Neuron (in vitro differentiated cells): ENCODE measurements around the gene CUX1.

Source experiments
- H2AFZ ChIP-seq: one replicate; pipeline ENCODE4 v1.6.1; 2013; ENCODE audit warnings: low read depth, mild to moderate bottlenecking, inconsistent platforms, low read length, moderate library complexity
- H3K27me3 ChIP-seq: one replicate; pipeline ENCODE4 v1.6.1; 2013; ENCODE audit warnings: low read length; ENCODE audit not compliant: insufficient read depth
- H3K36me3 ChIP-seq: one replicate; pipeline ENCODE4 v1.6.1; 2013; ENCODE audit warnings: low read length; ENCODE audit not compliant: insufficient read depth
- H3K4me1 ChIP-seq: one replicate; pipeline ENCODE4 v1.6.1; 2013; ENCODE audit warnings: low read length; ENCODE audit not compliant: insufficient read depth
- H3K4me3 ChIP-seq: 2 replicates; pipeline ENCODE4 v1.5.1; 2013; ENCODE audit warnings: mild to moderate bottlenecking, low read length, moderate library complexity
- H3K9me3 ChIP-seq: one replicate; pipeline ENCODE4 v1.6.1; 2013; ENCODE audit warnings: low read length

CUX1 gene

GRCh38 chr7:102093599-102094315, 276.3 kb downstream of the CUX1 start:
- Histone ChIP-seq H3K4me3 (no peak overlapping the region), H3K27me3 (no peaks in the 10 kb centered on the region), H3K9me3 (peaks cover 5% of the 10 kb centered on the region), H3K36me3 (no peaks in the 10 kb centered on the region), H3K4me1 (peaks cover 30% of the 10 kb centered on the region), H2AFZ (no peak overlapping the region)

GRCh38 chr7:102094316-102094650, 276.9 kb downstream of the CUX1 start:
- Histone ChIP-seq H2AFZ (no peak overlapping the region), H3K27me3 (no peaks in the 10 kb centered on the region), H3K4me1 (peaks cover 30% of the 10 kb centered on the region), H3K36me3 (no peaks in the 10 kb centered on the region), H3K9me3 (peaks cover 5% of the 10 kb centered on the region), H3K4me3 (no peak overlapping the region)

GRCh38 chr7:102095321-102096011, 278.0 kb downstream of the CUX1 start:
- H3K27me3 ChIP-seq = no peaks in the 10 kb centered on the region
- peaks cover 5% of the 10 kb centered on the region for H3K9me3 ChIP-seq
- H3K4me3 ChIP-seq = no peak overlapping the region
- peaks cover 30% of the 10 kb centered on the region for H3K4me1 ChIP-seq
- H3K36me3 ChIP-seq = no peaks in the 10 kb centered on the region
- no peak overlapping the region for H2AFZ ChIP-seq

- peaks cover 4% of the 10 kb centered on the region for H3K36me3 ChIP-seq
These were observed 278.5 kb downstream of the CUX1 start for GRCh38 chr7:102096012-102096332.

GRCh38 chr7:102096706-102097427, 279.4 kb downstream of the CUX1 start:
- Histone ChIP-seq H3K4me3 (no peak overlapping the region), H3K36me3 (peaks cover 5% of the 10 kb centered on the region), H3K27me3 (no peaks in the 10 kb centered on the region), H3K4me1 (peaks cover 30% of the 10 kb centered on the region), H2AFZ (no peak overlapping the region), H3K9me3 (peaks cover 3% of the 10 kb centered on the region)

More at GRCh38 chr7:102096012-102096332, 278.5 kb downstream of the CUX1 start:
- H3K9me3 ChIP-seq = peaks cover 3% of the 10 kb centered on the region
- H2AFZ ChIP-seq = no peak overlapping the region
- peaks cover 30% of the 10 kb centered on the region for H3K4me1 ChIP-seq
- no peak overlapping the region for H3K4me3 ChIP-seq
- no peaks in the 10 kb centered on the region for H3K27me3 ChIP-seq

- peaks cover 7% of the 10 kb centered on the region for H3K36me3 ChIP-seq
- H3K4me3 ChIP-seq = no peak overlapping the region
- H3K9me3 ChIP-seq = no peaks in the 10 kb centered on the region
- peaks cover 30% of the 10 kb centered on the region for H3K4me1 ChIP-seq
- no peak overlapping the region for H2AFZ ChIP-seq
- no peaks in the 10 kb centered on the region for H3K27me3 ChIP-seq
These were observed 280.3 kb downstream of the CUX1 start for GRCh38 chr7:102097601-102098161.

- H3K9me3 ChIP-seq = no peaks in the 10 kb centered on the region
- H3K27me3 ChIP-seq = no peaks in the 10 kb centered on the region
- no peak overlapping the region for H2AFZ ChIP-seq
- H3K4me3 ChIP-seq = no peak overlapping the region
- H3K4me1 ChIP-seq = peaks cover 25% of the 10 kb centered on the region
- H3K36me3 ChIP-seq = peaks cover 17% of the 10 kb centered on the region
These were observed 281.6 kb downstream of the CUX1 start for GRCh38 chr7:102098986-102099385.

GRCh38 chr7:102099474-102099873, 282.0 kb downstream of the CUX1 start:
- peaks cover 22% of the 10 kb centered on the region for H3K36me3 ChIP-seq
- no peaks in the 10 kb centered on the region for H3K27me3 ChIP-seq
- no peak overlapping the region for H3K4me3 ChIP-seq
- no peak overlapping the region for H2AFZ ChIP-seq
- H3K9me3 ChIP-seq = no peaks in the 10 kb centered on the region
- H3K4me1 ChIP-seq = peaks cover 20% of the 10 kb centered on the region

- H3K36me3 ChIP-seq = peaks cover 28% of the 10 kb centered on the region
- peaks cover 14% of the 10 kb centered on the region for H3K4me1 ChIP-seq
- no peaks in the 10 kb centered on the region for H3K9me3 ChIP-seq
- no peak overlapping the region for H2AFZ ChIP-seq
- no peaks in the 10 kb centered on the region for H3K27me3 ChIP-seq
- no peak overlapping the region for H3K4me3 ChIP-seq
These were observed 283.7 kb downstream of the CUX1 start for GRCh38 chr7:102101111-102101551.

- H2AFZ ChIP-seq = no peak overlapping the region
- no peaks in the 10 kb centered on the region for H3K9me3 ChIP-seq
- H3K4me1 ChIP-seq = peaks cover 14% of the 10 kb centered on the region
- H3K36me3 ChIP-seq = peaks cover 33% of the 10 kb centered on the region
- no peaks in the 10 kb centered on the region for H3K27me3 ChIP-seq
- H3K4me3 ChIP-seq = no peak overlapping the region
These were observed 284.5 kb downstream of the CUX1 start for GRCh38 chr7:102101926-102102325.

- Histone ChIP-seq H3K27me3 (no peaks in the 10 kb centered on the region), H3K4me3 (no peak overlapping the region), H3K9me3 (no peaks in the 10 kb centered on the region), H3K4me1 (peaks cover 4% of the 10 kb centered on the region), H2AFZ (no peak overlapping the region), H3K36me3 (peaks cover 33% of the 10 kb centered on the region)
These were observed 285.6 kb downstream of the CUX1 start for GRCh38 chr7:102103027-102103372.

- Histone ChIP-seq H3K4me3 (no peak overlapping the region), H2AFZ (no peak overlapping the region), H3K27me3 (no peaks in the 10 kb centered on the region), H3K9me3 (no peaks in the 10 kb centered on the region), H3K4me1 (no peaks in the 10 kb centered on the region), H3K36me3 (peaks cover 33% of the 10 kb centered on the region)
These were observed 286.8 kb downstream of the CUX1 start for GRCh38 chr7:102104245-102104644.

GRCh38 chr7:102106625-102107024, 289.2 kb downstream of the CUX1 start:
- Histone ChIP-seq H3K36me3 (peaks cover 28% of the 10 kb centered on the region), H3K4me1 (peaks cover 11% of the 10 kb centered on the region), H3K27me3 (no peaks in the 10 kb centered on the region), H3K9me3 (no peaks in the 10 kb centered on the region), H2AFZ (no peak overlapping the region), H3K4me3 (no peak overlapping the region)
